AG09309 (cell line): ENCODE results near the gene MANSC1.

Experiments used
- DNase-seq: peaks from one replicate; pipeline ENCODE4 v3.0.0-alpha.2; 2010; ENCODE audit warnings: low read depth
- H3K4me3 ChIP-seq: 2 replicates; pipeline ENCODE4 v1.5.1; 2011; ENCODE audit warnings: mild to moderate bottlenecking, low read depth, low read length, moderate library complexity; ENCODE audit not compliant: control insufficient read depth
- TF ChIP-seq, protein P1 (sequence below): IDR thresholded peaks from 2 replicates; pipeline ENCODE4 v1.5.1; 2011; ENCODE audit warnings: mild to moderate bottlenecking, low read depth, low read length, inconsistent platforms; ENCODE audit not compliant: insufficient read depth, control insufficient read depth; ENCODE audit errors: missing control alignments

MANSC1 gene

GRCh38 chr12:12365446-12365802 lies 15.4 kb upstream of the MANSC1 start:
- H3K4me3 ChIP-seq: no peak overlapping the region
- DNase-seq: no peak
- TF ChIP-seq, protein P1, sequence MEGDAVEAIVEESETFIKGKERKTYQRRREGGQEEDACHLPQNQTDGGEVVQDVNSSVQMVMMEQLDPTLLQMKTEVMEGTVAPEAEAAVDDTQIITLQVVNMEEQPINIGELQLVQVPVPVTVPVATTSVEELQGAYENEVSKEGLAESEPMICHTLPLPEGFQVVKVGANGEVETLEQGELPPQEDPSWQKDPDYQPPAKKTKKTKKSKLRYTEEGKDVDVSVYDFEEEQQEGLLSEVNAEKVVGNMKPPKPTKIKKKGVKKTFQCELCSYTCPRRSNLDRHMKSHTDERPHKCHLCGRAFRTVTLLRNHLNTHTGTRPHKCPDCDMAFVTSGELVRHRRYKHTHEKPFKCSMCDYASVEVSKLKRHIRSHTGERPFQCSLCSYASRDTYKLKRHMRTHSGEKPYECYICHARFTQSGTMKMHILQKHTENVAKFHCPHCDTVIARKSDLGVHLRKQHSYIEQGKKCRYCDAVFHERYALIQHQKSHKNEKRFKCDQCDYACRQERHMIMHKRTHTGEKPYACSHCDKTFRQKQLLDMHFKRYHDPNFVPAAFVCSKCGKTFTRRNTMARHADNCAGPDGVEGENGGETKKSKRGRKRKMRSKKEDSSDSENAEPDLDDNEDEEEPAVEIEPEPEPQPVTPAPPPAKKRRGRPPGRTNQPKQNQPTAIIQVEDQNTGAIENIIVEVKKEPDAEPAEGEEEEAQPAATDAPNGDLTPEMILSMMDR: no peak

DNA sequence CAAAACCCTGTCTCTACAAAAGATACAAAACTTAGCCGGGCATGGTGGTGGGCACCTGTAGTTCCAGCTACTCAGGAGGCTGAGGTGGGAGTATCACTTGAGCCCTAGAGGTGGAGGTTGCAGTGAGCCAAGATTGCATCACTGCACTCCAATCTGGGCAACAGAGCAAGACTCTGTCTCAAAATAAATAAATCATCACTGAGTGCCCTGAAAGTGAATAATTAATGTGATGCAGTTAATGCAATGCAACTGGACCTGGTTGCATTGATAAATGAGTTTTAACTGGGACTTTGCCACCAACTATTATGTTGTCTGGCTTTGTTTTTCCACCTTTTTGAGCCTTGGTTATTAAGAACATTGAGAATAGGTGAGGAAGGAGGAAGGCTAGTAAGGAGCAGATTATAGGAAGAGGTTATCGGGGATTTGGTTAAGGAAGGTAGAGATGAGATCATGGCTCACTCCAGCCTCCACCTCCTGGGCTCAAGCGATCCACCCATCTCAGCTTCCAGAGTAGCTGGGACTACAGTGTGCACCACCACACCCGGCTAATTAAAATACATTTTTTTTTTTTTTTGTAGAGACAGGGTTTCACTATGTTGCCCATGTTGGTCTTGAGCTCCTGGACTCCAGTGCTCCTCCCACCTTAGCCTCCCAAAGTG lies 14.9 kb upstream of the MANSC1 start:
- TF ChIP-seq, protein P1: no peak
- no peak overlapping the region for H3K4me3 ChIP-seq
- no peak for DNase-seq

DNA sequence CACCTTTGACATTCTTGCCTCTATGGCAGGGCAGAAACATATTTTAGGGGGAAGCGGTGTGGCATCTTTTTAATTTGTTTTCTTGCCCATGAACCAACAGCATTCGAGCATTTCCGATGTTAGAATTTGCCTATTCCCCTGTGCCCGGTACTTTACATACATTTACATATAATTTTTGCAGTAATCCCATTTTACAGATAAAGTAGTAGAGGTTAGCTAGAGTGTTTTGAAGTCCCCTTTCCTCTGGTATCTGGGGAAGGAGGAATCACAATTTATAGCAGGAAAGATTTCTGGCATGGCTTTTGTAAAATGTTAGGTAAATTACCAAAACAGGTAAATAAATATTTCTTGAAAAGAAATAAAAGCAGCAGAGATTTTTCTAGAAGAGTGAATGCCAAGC lies 8.5 kb upstream of the MANSC1 start:
- no peak for DNase-seq
- H3K4me3 ChIP-seq: peak overlapping the region; percentile 8; the same call in 1 of the 2 replicates
- TF ChIP-seq, protein P1: no peak

DNA sequence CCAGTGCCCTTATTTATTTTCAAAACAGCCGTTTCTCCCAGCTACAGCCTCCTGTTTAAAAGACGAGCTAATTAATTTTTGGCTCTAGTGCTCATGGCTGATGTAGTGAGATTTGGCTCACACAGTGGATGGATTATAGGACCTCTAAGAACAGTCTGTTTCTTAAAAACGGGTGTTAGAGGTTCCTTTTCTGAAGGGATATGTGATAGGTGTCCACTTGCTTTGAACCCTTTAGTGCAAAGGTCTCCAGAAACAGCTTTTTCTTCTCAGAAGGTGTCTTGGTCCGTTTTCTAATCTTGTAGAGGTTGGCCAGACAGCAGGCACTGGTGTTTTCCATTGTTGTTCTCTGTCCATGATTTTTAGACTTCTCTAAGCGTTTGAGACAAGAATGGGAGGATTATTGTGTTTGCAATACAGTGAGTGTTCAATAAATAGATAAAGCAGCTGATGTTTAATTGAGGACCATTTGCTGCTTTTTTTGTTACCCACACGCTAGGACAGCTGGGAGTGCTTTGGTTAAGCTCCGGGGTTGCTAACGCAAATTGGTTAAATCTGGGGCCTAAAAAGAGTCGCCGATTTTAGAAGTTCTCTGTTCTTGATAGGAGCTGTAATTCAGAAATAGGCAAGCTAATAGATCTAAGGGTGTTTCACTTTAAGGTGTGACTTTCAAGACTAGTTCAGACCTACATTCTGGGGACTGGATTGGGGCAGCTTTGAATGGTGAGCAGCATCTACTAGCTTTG lies 7.8 kb upstream of the MANSC1 start:
- no peak for DNase-seq
- TF ChIP-seq, protein P1: no peak
- H3K4me3 ChIP-seq: peak overlapping the region; percentile 80

GRCh38 chr12:12356896-12357718 lies 7.1 kb upstream of the MANSC1 start, which contains the start of gene BORCS5:
TSS of gene BORCS5 (plus strand) at chr12:12357078. CDS start at chr12:12357452, 374 bp downstream.
- H3K4me3 ChIP-seq: peak within 1 kb of the TSS; percentile 80
- TF ChIP-seq, protein P1: no peak
- peak; percentile 59 for DNase-seq

DNA sequence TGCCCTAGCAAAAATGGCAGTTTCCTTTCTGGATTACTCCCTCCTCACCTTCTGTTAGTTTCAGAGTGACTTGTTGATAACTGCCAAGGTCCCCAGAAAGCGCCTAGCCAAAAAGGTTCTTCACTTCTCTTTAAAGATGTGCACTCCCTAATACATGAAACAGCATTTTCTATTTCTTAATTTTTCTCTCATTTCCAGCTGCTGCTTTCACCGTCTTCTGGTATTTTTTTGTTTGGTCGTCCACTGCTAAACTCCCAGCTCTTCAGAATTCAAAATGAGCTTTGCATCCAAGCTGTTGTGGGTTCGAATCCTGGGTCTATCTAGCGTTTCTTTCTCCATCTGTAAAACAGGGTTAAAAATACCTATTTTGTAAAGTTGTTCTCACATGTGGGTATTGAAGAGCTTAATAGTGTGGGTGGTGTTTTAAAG lies 6.4 kb upstream of the MANSC1 start:
- TF ChIP-seq, protein P1: no peak
- peak overlapping the region; percentile 80 for H3K4me3 ChIP-seq
- DNase-seq: no peak
